ENCODE data around the gene ITPR1. TPM values are rescaled to one million over a fixed set of nuclear protein-coding genes. Genes with fewer than 3 reads are reported as not detected.
A peak's percentile ranks its signal among the peaks of the same experiment; 100 is the strongest.

ITPR1 gene
- total RNA-seq, 2 experiments from 2014 or later = 84.4 to 104 TPM

DNA sequence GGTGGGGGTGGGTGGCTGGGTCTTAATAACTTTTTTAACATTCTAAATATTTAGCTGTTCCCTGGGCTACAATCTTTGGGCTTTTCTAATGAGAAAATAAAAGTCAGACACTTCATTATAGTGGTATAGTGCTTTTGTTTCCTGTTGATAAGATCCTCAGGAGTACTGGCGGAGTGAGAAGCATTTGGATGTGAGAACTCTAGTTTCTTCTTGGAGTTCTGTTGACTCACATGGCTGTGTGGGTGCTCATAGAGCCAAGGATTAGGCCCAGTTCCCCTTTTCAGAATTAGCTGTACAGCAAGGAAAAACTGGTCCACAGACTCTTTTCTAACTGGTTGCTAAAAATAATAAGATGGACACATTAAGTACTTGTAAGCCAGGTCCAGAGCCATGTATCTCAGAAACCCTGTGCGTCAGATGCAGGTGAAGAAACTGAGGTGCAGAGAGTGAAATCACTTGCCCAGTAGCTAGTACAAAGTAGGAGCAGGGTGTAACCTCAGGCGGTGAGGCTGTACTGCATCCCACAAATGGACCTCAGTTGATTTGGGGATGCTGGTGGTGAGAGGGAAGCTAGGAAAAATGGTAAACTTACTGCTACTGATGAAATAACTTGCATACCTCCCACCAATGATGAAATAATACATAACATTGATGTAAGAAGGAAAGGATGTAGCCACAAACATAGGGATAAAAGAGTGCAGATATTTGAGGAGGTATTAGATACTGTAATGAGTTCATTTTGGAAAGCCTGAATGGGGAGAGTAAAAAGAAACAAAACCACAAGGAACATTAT lies 2.3 kb downstream of the ITPR1 start:
- CTCF ChIA-PET (ENCODE audit: unreplicated experiment) = interaction anchor here (1.2 kb wide), 1 partner anchor 10 kb away, joined by 3 read pairs; no protein-coding TSS in a partner anchor
- Histone ChIP-seq H3K27ac (ENCODE audit: low read depth, low read length, poor library complexity, severe bottlenecking) (peak overlapping the region; percentile 71), H3K4me2 (ENCODE audit: low read length) (peak overlapping the region; percentile 85), H3K4me1 (ENCODE audit: insufficient read depth, low read length, poor library complexity, severe bottlenecking) (peaks cover 35% of the 10 kb centered on the region), H3K4me3 (ENCODE audit: low read depth, low read length, poor library complexity, severe bottlenecking) (peak overlapping the region; percentile 91), H3K36me3 (ENCODE audit: insufficient read depth, low read length) (peaks cover 48% of the 10 kb centered on the region), H3K9me2 (ENCODE audit: insufficient read depth, low read length) (no peaks in the 10 kb centered on the region), H2AFZ (ENCODE audit: low read length) (no peak overlapping the region), H3K79me2 (ENCODE audit: insufficient read depth, low read depth, low read length) (peaks cover 43% of the 10 kb centered on the region), H4K20me1 (ENCODE audit: insufficient read depth, low read length) (peaks cover 9% of the 10 kb centered on the region; the same call in 1 of the 2 replicates), H3K9me3 (ENCODE audit: low read length) (no peaks in the 10 kb centered on the region)
- DNase-seq (ENCODE audit: low spot score) = peak; percentile 22
- TF ChIP-seq EZH2phosphoT487 (IDR thresholded peaks at IDR 0.05; ENCODE audit: borderline replicate concordance, low read depth, low read length) (no peak), CTCF (conservative IDR thresholded peaks at IDR 0.05; ENCODE audit: low read length) (no peak)
- POLR2A ChIA-PET = interaction anchor here (0.7 to 6.9 kb wide), 8 partner anchors 11 to 702 kb away, joined by 3 to 206 read pairs (median 4); no protein-coding TSS in a partner anchor
- no TSS peak for BruUV-seq (replicated peaks)
- intact Hi-C loops (cut with micrococcal nuclease; ENCODE audit: unreplicated experiment) = no loop called here

GRCh38 chr3:4496087-4496452 lies 2.9 kb downstream of the ITPR1 start:
- Histone ChIP-seq H3K4me3 (ENCODE audit: low read depth, low read length, poor library complexity, severe bottlenecking) (peak overlapping the region; percentile 91), H3K9me3 (ENCODE audit: low read length) (no peaks in the 10 kb centered on the region), H3K9me2 (ENCODE audit: insufficient read depth, low read length) (no peaks in the 10 kb centered on the region), H4K20me1 (ENCODE audit: insufficient read depth, low read length) (peaks cover 9% of the 10 kb centered on the region; the same call in 1 of the 2 replicates), H3K36me3 (ENCODE audit: insufficient read depth, low read length) (peaks cover 53% of the 10 kb centered on the region), H3K27ac (ENCODE audit: low read depth, low read length, poor library complexity, severe bottlenecking) (peak overlapping the region; percentile 71), H3K4me1 (ENCODE audit: insufficient read depth, low read length, poor library complexity, severe bottlenecking) (peaks cover 36% of the 10 kb centered on the region), H2AFZ (ENCODE audit: low read length) (no peak overlapping the region), H3K79me2 (ENCODE audit: insufficient read depth, low read depth, low read length) (peaks cover 43% of the 10 kb centered on the region), H3K4me2 (ENCODE audit: low read length) (peak overlapping the region; percentile 85)
- BruUV-seq (replicated peaks) = no TSS peak
- CTCF ChIA-PET (ENCODE audit: unreplicated experiment) = no interaction called here
- intact Hi-C loops (cut with micrococcal nuclease; ENCODE audit: unreplicated experiment) = no loop called here
- TF ChIP-seq EZH2phosphoT487 (IDR thresholded peaks at IDR 0.05; ENCODE audit: borderline replicate concordance, low read depth, low read length) = no peak
- no peak for TF ChIP-seq CTCF (conservative IDR thresholded peaks at IDR 0.05; ENCODE audit: low read length)
- peak; percentile 33 for DNase-seq (ENCODE audit: low spot score)
- POLR2A ChIA-PET = interaction anchor here (0.8 to 6.9 kb wide), 4 partner anchors 10 to 701 kb away, joined by 4 to 206 read pairs (median 4); no protein-coding TSS in a partner anchor
